AG09319 (cell line): ENCODE results near the gene GBA2.

Experiments used
- DNase-seq: peaks from one replicate; pipeline ENCODE4 v3.0.0-alpha.2; 2010; ENCODE audit warnings: low read depth; ENCODE audit errors: extremely low read depth
- CTCF ChIP-seq: IDR thresholded peaks from 2 replicates; pipeline ENCODE4 v1.5.1; 2011; ENCODE audit warnings: low read depth, mild to moderate bottlenecking, inconsistent platforms, low read length, moderate library complexity

GBA2 gene

GRCh38 chr9:35732185-35732799 lies 16.7 kb downstream of the GBA2 start, which contains the start of the genes CREB3 and TLN1:
TSS of gene CREB3 (plus strand) at chr9:35732666. CDS start at chr9:35732773, 107 bp downstream.
TSS of gene TLN1 (minus strand) at chr9:35732195. CDS start at chr9:35725694, 6,501 bp downstream.
- peak; percentile 1 for TF ChIP-seq CTCF
- peak; percentile 98 for DNase-seq

- DNase-seq: no peak
- no peak for TF ChIP-seq CTCF
These were observed 17.4 kb downstream of the GBA2 start for GRCh38 chr9:35731415-35732184.

- no peak for TF ChIP-seq CTCF
- DNase-seq: no peak
These were observed 18.6 kb downstream of the GBA2 start for GRCh38 chr9:35730486-35730854.

- DNase-seq: peak; percentile 65
- peak; percentile 69 for TF ChIP-seq CTCF
These were observed 19.1 kb downstream of the GBA2 start for GRCh38 chr9:35729700-35730485.

GRCh38 chr9:35729101-35729500 lies 19.9 kb downstream of the GBA2 start:
- DNase-seq: no peak
- TF ChIP-seq CTCF: no peak

GRCh38 chr9:35728041-35728971 lies 20.7 kb downstream of the GBA2 start:
- no peak for TF ChIP-seq CTCF
- peak; percentile 68 for DNase-seq
